ENCODE data around the gene CNTNAP2. TPM values are rescaled to one million over a fixed set of nuclear protein-coding genes. Genes with fewer than 3 reads are reported as not detected.

CNTNAP2 gene
- total and polyA plus RNA-seq, 2 of the 8 experiments (the other 6 are each of a cell fraction or from before 2014, with no cell fraction given), result 27.9 to 71.0 TPM

DNA sequence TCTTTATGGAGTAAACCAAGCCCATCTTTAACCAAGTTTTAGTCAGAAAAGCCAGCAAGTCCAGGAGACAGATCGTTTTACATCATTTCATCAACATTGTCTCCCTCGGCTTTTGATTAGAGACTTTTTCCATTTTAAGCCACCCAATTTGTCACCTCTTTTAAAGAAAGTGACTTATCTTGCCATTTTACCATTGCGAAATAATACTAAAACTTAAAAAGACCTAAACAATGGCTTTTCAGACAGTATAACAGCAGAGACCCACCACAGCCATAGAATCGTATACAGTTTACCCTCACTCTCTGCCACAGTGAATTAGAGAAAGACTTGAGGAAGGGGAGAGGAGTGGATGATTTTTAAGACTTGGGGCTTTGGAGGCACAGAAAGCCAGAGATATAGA lies 2114.3 kb downstream of the CNTNAP2 start:
- Histone ChIP-seq H3K14ac (ENCODE audit: insufficient read length) (no peak overlapping the region), H4K20me1 (replicated peaks in 1 of 2; ENCODE audit: control insufficient read depth in 1 of 2, insufficient read depth in 2 of 2, low read length in 2 of 2) (no peaks in the 10 kb centered on the region), H2BK15ac (ENCODE audit: low read length) (no peak overlapping the region), H3K4me3 (ENCODE audit: extremely low read depth in 1 of 4, insufficient read depth in 2 of 4, low read depth in 3 of 4, low read length in 4 of 4) (no peak overlapping the region), H4K91ac (replicated peaks; ENCODE audit: insufficient read length, low read length) (no peak overlapping the region), H3K9ac (replicated peaks in 1 of 4; ENCODE audit: extremely low read depth in 1 of 4, low read depth in 3 of 4, low read length in 3 of 4) (no peak overlapping the region), H3K36me3 (ENCODE audit: control insufficient read depth in 2 of 4, insufficient read depth in 4 of 4, low read length in 3 of 4) (no peaks in the 10 kb centered on the region), H2AFZ (ENCODE audit: low read length) (no peak overlapping the region), H3K56ac (replicated peaks; ENCODE audit: insufficient read length, low read depth, low read length) (no peak overlapping the region), H3K23me2 (ENCODE audit: low read depth, low read length) (no peaks in the 10 kb centered on the region), H3K27me3 (replicated peaks in 1 of 4; ENCODE audit: control insufficient read depth in 3 of 4, extremely low read depth in 1 of 4, insufficient read depth in 3 of 4, low read length in 3 of 4) (no peaks in the 10 kb centered on the region), H3K4ac (replicated peaks; ENCODE audit: insufficient read length, low read depth, low read length) (no peak overlapping the region), H3K79me2 (ENCODE audit: control insufficient read depth in 1 of 2, insufficient read depth in 2 of 2, low read length in 2 of 2) (no peaks in the 10 kb centered on the region), H3K27ac (ENCODE audit: low read depth, low read length) (no peak overlapping the region), H2AK5ac (ENCODE audit: low read depth, low read length) (no peak overlapping the region), H4K5ac (ENCODE audit: insufficient read length, low read depth, low read length) (no peak overlapping the region), H2BK5ac (ENCODE audit: low read depth, low read length) (no peak overlapping the region), H3K9me3 (ENCODE audit: insufficient read depth in 2 of 2, low read depth in 1 of 2, low read length in 1 of 2) (no peaks in the 10 kb centered on the region), H3K79me1 (ENCODE audit: low read depth, low read length) (no peaks in the 10 kb centered on the region), H4K8ac (ENCODE audit: extremely low read depth, insufficient read depth, low read length) (no peak overlapping the region), H2BK120ac (replicated peaks; ENCODE audit: low read depth, low read length) (no peak overlapping the region), H2BK12ac (ENCODE audit: low read depth, low read length) (no peak overlapping the region), H2BK20ac (ENCODE audit: low read length) (no peak overlapping the region), H3K18ac (ENCODE audit: extremely low read depth, low read length) (no peak overlapping the region), H3K4me1 (replicated peaks in 1 of 4; ENCODE audit: control insufficient read depth in 3 of 4, insufficient read depth in 4 of 4, low read length in 3 of 4) (0 out of 7 replicates have a peak, but pooled peaks cover 0 to 2% (median 0%) of the 10 kb centered on the region in 4 experiments), H3K4me2 (ENCODE audit: insufficient read depth in 1 of 2, low read depth in 2 of 2, low read length in 2 of 2) (no peak overlapping the region), H3K23ac (ENCODE audit: insufficient read length) (no peak overlapping the region)
- WGBS, 2 experiments (ENCODE audit: extremely low coverage in 1 of 2, insufficient coverage in 1 of 2, insufficient read length in 1 of 2, insufficient replicate concordance in 2 of 2, low coverage in 1 of 2, low lambda C conversion rate in 2 of 2, missing lambda C conversion rate in 1 of 2), result 87% methylated on average over 4 of the region's 4 CpGs; no CpG with 5 or more reads in 1 of the 2 experiments
- ChIA-PET POLR2A (ENCODE audit: partially characterized antibody) (no interaction called here), CTCF (ENCODE audit: partially characterized antibody) (interaction anchor here (2.4 kb wide), 1 partner anchor 11 kb away, joined by 12 read pairs; no protein-coding TSS in a partner anchor)
- no peak for DNase-seq (ENCODE audit: low read depth in 1 of 2, low spot score in 2 of 2)
- FAIRE-seq, result no peak
- TF ChIP-seq CREB1 (IDR thresholded peaks at IDR 0.05) (no peak), RXRA (IDR thresholded peaks at IDR 0.05; ENCODE audit: insufficient read depth, low read depth, low read length) (no peak)
- TF ChIP-seq, protein P1, sequence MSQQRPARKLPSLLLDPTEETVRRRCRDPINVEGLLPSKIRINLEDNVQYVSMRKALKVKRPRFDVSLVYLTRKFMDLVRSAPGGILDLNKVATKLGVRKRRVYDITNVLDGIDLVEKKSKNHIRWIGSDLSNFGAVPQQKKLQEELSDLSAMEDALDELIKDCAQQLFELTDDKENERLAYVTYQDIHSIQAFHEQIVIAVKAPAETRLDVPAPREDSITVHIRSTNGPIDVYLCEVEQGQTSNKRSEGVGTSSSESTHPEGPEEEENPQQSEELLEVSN (IDR thresholded peaks at IDR 0.05), result no peak
